Subcutaneous adipose tissue (tissue), 4 donors: ENCODE data around the gene PRRT2. TPM values are rescaled to one million over a fixed set of nuclear protein-coding genes. Genes with fewer than 3 reads are reported as not detected.

ENCODE experiments used
- CTCF ChIP-seq: fragments of 450-650 bp; IDR thresholded peaks from one replicate; pipeline ENCODE4 v1.5.1; 2016; ENCODE audit warnings: low read depth, mild to moderate bottlenecking, control low read depth, antibody characterized with exemption, moderate library complexity
- total RNA-seq, 4 donors: library from RNA; depleted of rRNA; stranded (reverse); fragments of >200 nt; gene quantifications; one replicate each; pipeline ENCODE4 v1.1.0, GENCODE V29; 2016

The PRRT2 gene
- total RNA-seq, 4 donors from 2014 or later: 0.19 to 3.5 (median 2.9) TPM; not detected in 1

- TF ChIP-seq CTCF: no peak
These were observed 8.3 kb downstream of the PRRT2 start, which contains the start of gene MVP for GRCh38 chr16:29820271-29820701. MVP (plus strand) TSS chr16:29820462; CDS start chr16:29830550, 10,088 bp downstream.

- no peak for TF ChIP-seq CTCF
These were observed 9.0 kb downstream of the PRRT2 start for GRCh38 chr16:29820730-29821642.

- TF ChIP-seq CTCF: no peak
These were observed 9.7 kb downstream of the PRRT2 start for GRCh38 chr16:29821643-29822115.

GRCh38 chr16:29824589-29825144 lies 12.7 kb downstream of the PRRT2 start:
- TF ChIP-seq CTCF: no peak

GRCh38 chr16:29825145-29826044 lies 13.4 kb downstream of the PRRT2 start:
- TF ChIP-seq CTCF: no peak

- TF ChIP-seq CTCF: no peak
These were observed 14.3 kb downstream of the PRRT2 start for GRCh38 chr16:29826342-29826695.
